ENCODE results near the gene CDC42BPB.

CDC42BPB gene

DNA sequence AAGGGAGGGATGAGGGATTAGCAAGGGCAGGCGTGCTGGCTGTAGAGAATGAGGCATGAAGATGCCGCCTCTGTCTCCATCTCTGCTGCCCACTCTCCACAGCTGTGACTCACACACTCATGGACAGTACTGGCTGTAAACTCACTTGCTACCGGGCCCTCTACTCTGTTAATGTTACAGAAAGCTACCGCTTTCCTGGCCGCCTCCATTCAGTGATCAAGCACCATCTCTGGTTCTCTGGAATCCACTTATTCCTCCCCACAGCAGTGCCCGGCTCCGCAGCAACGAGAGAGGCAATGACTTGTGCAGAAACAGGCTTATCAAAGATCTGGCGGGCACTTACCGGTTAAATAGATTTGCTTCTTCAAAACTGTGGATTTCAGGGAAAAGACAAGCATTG lies 100.1 kb downstream of the CDC42BPB start:
- no peak for DNase-seq

- DNase-seq: no peak
Observed at GRCh38 chr14:102955636-102956408, 101.5 kb downstream of the CDC42BPB start.

GRCh38 chr14:102954081-102954789 lies 103.1 kb downstream of the CDC42BPB start:
- DNase-seq: no peak

- no peak for DNase-seq
Observed at GRCh38 chr14:102953100-102953499, 104.2 kb downstream of the CDC42BPB start.

GRCh38 chr14:102952276-102952675 lies 105.1 kb downstream of the CDC42BPB start:
- DNase-seq: no peak

DNA sequence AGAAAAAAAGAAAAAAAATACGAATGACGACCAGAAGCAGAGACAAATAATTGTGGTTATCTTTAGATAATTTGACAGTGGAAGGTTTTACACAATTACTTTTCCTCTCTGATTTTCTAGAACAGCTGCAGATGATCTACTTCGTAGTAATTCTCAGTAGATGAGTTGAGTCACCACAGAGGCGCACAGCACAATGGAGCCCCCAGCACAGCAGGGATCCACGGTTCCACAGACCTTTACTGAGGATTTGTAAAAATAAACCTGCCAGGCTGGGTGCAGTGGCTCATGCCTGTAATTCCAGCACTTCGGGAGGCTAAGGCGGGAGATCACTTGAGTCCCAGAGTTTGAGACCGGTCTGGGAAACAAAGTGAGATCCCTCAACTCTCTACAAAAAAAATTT lies 105.5 kb downstream of the CDC42BPB start:
- DNase-seq: no peak

DNA sequence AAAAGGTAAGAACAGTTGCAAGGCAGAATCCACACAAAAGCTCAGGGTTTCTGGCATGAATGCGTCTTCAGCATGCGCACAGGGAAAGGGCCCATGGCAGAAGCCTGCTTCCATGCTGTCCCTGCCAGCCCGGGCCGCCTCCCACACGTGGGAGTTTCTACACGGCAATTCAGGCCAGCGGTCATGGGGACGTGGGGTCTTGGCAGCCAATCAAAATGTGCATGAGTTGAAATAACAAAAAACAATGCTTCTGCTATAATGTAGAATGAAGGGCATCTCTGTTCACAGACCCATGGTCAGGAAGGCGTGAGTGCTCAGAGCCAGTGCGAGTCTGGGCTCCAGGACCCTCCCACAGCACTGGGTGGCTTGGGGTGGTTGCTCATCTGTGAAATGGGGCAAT lies 106.3 kb downstream of the CDC42BPB start:
- no peak for DNase-seq

GRCh38 chr14:102949801-102950451 lies 107.4 kb downstream of the CDC42BPB start:
- DNase-seq: peak; percentile 28

GRCh38 chr14:102949062-102949800 lies 108.1 kb downstream of the CDC42BPB start:
- DNase-seq: no peak

- DNase-seq: no peak
Observed at GRCh38 chr14:102948698-102949061, 108.7 kb downstream of the CDC42BPB start.

DNA sequence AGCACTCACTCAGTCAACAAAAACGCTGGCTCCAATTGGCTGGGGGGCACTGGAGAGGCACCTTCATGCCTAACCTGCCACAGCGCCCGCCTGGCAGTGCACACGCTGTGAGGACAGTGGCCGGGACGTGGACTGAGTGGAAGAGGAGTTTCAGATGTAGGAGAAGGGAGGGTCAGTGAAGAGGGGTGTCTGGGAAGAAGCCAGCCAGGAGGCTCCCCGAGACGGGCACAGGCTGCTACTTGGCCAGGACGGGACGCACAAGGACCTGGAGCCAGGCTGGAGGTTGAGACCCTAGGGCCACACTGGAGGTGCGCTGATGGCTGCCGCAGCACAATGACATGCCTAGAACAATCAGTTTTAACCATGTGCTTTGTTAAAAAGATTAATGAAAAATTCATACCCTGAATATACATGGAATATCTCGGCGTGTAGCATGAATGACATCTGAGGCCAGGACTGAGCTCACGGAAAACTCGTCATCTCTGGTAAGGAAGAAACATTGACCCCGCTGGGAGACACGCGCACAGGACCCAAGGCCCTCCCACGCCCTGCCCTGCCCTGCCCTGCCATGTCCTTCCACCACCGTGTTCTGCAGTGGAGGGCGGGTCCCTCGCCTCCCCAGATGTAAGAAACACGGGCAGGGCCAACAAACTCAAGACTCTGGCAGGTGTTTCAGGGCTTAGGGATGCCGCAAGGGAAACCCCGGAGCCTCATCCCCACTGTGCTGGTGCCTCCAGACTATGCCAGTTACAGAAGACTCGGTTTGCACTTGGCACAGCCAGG lies 109.8 kb downstream of the CDC42BPB start:
- DNase-seq: no peak

DNA sequence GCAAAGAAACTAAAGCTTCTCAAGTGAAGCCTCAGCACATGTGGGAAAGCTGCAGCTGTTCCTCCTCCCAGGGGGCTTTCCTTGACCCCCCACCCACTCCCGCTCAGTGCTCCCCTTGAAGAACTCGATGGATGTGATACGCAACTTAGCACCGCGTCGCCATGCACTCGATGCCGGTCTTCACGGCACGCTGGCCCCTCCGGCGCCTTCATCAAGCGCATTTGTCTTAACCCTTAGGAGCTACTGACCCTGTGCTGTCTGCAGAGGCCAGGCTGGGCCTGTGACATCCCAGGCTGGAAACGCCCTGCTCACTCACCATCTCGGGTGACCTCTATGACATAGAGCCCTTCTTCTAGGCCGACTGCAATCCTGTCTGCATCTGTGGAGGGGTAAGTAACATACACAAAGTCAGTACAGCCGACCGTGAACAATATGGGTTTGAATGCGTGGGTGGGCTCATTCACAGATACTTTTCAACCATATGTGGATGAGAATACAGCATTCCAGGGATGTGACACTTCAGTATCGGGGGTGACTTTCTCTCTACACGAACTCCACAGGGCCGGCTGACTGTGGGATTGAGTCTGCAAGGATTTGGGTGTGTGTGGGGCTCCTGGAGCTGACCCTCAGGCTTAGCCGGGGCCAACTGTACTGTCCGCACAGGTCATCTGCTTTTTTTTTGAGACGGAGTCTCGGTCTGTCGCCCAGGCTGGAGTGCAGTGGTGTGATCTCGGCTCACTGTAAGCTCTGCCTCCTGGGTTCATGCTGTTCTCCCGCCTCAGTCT lies 111.8 kb downstream of the CDC42BPB start:
- no peak for DNase-seq

DNA sequence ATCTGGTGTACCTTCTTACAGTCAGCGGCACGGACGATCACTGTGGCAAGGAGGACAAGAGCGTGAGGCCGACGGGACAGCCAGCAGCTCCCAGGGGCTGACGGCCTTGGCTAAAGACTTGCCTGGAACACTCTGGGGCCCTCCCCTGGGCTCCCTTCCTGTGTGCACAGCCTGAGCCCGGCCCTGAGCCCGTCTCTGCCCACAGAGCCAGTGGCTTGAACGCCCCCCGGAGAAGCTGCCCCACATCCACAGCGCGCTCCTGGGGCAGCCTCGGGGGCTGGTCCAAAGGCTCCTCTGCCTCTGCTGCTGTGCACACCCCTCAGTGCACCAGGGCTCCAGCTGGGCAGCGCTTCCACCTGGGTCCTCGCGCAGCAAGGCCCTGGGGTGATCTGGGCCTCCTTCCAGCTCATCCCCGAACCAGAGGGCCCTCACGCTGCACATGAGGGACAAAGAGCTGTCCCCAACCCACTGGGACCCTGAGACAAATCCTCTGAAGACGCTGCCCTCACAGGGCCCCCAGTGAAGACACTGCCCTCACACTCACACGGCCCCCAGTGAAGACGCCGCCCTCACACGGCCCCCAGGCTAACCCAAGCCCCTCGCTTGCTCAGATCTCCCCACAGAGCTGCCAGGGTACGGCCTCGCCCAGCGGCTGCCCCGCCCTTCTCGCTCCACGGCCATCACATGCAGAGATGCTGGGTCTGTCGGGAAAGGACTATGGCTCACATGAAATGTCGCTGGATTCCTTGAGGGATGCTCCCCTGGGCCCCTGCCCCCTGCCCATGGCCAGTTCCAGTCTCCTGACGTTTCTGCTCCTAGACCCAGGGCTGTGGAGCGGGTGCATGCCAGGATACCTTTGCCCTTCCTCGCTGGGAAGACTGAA lies 112.7 kb downstream of the CDC42BPB start:
- no peak for DNase-seq

DNA sequence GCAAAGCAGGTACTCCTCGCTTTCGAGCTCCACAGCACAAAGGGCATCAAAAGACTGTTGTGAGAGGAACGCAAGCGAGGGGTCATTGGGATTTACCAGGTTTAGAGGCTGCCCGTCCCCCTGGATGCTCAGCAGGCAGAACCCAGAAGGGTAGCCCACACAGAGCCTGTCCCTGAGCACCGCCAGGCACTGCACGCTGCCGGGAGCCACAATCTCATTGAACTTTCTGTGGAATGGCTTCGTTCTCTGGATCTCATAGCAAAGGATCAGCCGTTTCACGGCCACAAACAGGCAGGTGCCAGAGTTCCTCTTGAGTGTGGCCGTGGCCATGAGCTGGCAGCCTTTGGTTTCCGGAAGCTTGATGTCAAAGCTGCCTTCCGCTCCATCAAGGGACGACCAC lies 113.4 kb downstream of the CDC42BPB start:
- no peak for DNase-seq

DNA sequence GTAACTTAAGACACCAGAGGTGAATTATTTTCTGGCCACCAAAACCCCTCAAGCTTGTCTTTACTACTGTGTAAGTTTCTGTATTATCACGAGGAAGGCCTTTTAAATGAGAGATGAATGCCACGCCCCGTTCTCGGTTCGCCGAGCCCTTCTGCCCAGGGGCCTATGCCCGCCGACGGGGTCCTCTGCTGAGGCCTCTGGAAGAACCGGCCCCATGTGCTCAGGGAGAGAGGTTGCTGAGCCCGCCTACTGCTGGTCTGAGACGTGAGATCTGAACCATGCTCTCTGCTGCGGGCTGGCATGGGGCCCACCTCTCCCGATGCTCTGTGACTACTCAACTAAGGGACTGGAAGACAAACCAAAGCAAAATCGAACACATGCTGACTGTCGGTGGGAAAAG lies 113.9 kb downstream of the CDC42BPB start:
- DNase-seq: no peak

- DNase-seq: no peak
Observed at GRCh38 chr14:102942069-102942468, 115.3 kb downstream of the CDC42BPB start.

GRCh38 chr14:102941419-102942011 lies 115.8 kb downstream of the CDC42BPB start:
- no peak for DNase-seq

GRCh38 chr14:102940729-102941362 lies 116.5 kb downstream of the CDC42BPB start:
- no peak for DNase-seq

GRCh38 chr14:102939820-102940561 lies 117.4 kb downstream of the CDC42BPB start:
- DNase-seq: no peak

Data from DMS79 (cell line).